SK-N-SH (cell line): ENCODE measurements around the gene ZNF511. TPM values are rescaled to one million over a fixed set of nuclear protein-coding genes. Genes with fewer than 3 reads are reported as not detected.
A peak's percentile ranks its signal among the peaks of the same experiment; 100 is the strongest.

Experiments
- CTCF ChIA-PET: fragments of 300-600, 350-600 bp; formaldehyde crosslinking; extraction: SDS; loops from one replicate; lab custom pipeline; 2021; lab: Yijun Ruan, JAX
- POLR2A ChIA-PET: fragments of 350-600 bp; sonication (Branson Sonifier 250); formaldehyde crosslinking; extraction: SDS; loops from one replicate; lab custom pipeline; 2020; ENCODE audit warnings: antibody characterized with exemption, inconsistent platforms; lab: Yijun Ruan, JAX
- DNase-seq: peaks from one replicate; pipeline ENCODE4 v3.0.0; 2012
- H2AFZ ChIP-seq: fragments of 200-600 bp; sonication (generic); 2 replicates; pipeline ENCODE4 v1.8.1; 2016; ENCODE audit warnings: antibody characterized with exemption, mild to moderate bottlenecking, low read depth
- H3F3A ChIP-seq: fragments of 200-600 bp; sonication (generic); replicated peaks from 2 replicates; pipeline ENCODE3; 2016; ENCODE audit warnings: antibody characterized with exemption, mild to moderate bottlenecking; ENCODE audit not compliant: insufficient read depth
- H3K27ac ChIP-seq, 2 experiments: fragments of 200-500 bp in 1 of 2; fragments of 200-600 bp in 1 of 2; sonication (Bioruptor generic) in 1 of 2; sonication (generic), shearing (Covaris generic) in 1 of 2; 2 replicates each; pipeline versions ENCODE4 v1.5.1 to v1.6.1; 2014 to 2016; ENCODE audit warnings: low read depth in 2 of 2, inconsistent platforms in 1 of 2, low read length in 1 of 2, mild to moderate bottlenecking in 1 of 2, mixed read lengths in 1 of 2
- H3K27me3 ChIP-seq: fragments of 200-600 bp; sonication (generic), shearing (Covaris generic); 2 replicates; pipeline ENCODE4 v1.6.1; 2016; ENCODE audit warnings: mixed run types; ENCODE audit not compliant: insufficient read depth
- H3K36me3 ChIP-seq, 2 experiments: fragments of 200-500 bp in 1 of 2; fragments of 200-600 bp in 1 of 2; sonication (Bioruptor generic) in 1 of 2; sonication (generic) in 1 of 2; replicated peaks in 1 of 2; 2 replicates each; pipeline versions ENCODE3 to v1.5.1; 2014 to 2016; ENCODE audit warnings: low read length in 1 of 2, mild to moderate bottlenecking in 1 of 2; ENCODE audit not compliant: insufficient read depth in 2 of 2, control insufficient read depth in 1 of 2
- H3K4me1 ChIP-seq, 2 experiments: fragments of 200-500 bp in 1 of 2; fragments of 200-600 bp in 1 of 2; sonication (Bioruptor generic) in 1 of 2; sonication (generic), shearing (Covaris generic) in 1 of 2; 2 replicates each; pipeline versions ENCODE4 v1.5.1 to v1.6.1; 2014 to 2016; ENCODE audit warnings: low read depth in 1 of 2, low read length in 1 of 2, mixed run types in 1 of 2; ENCODE audit not compliant: insufficient read depth in 2 of 2, control insufficient read depth in 1 of 2
- H3K4me2 ChIP-seq: fragments of 200-600 bp; sonication (generic), shearing (Covaris generic); 2 replicates; pipeline ENCODE4 v1.6.1; 2017; ENCODE audit warnings: mixed run types
- H3K4me3 ChIP-seq, 2 experiments: fragments of 200-500 bp in 1 of 2; fragments of 200-600 bp in 1 of 2; sonication (Bioruptor generic) in 1 of 2; sonication (generic), shearing (Covaris generic) in 1 of 2; 2 replicates each; pipeline versions ENCODE4 v1.5.1 to v1.8.1; 2014 to 2016; ENCODE audit warnings: low read depth in 2 of 2, inconsistent platforms in 1 of 2, low read length in 1 of 2, mild to moderate bottlenecking in 1 of 2, mixed read lengths in 1 of 2, moderate library complexity in 1 of 2
- H3K79me2 ChIP-seq: fragments of 200-600 bp; sonication (generic); 2 replicates; pipeline ENCODE4 v1.8.1; 2017; ENCODE audit warnings: mild to moderate bottlenecking; ENCODE audit not compliant: insufficient read depth
- H3K9ac ChIP-seq: fragments of 200-600 bp; sonication (generic); 2 replicates; pipeline ENCODE4 v1.6.1; 2017; ENCODE audit warnings: mixed run types
- H3K9me2 ChIP-seq: fragments of 200-600 bp; sonication (generic); 2 replicates; pipeline ENCODE4 v1.6.1; 2017; ENCODE audit warnings: mixed run types
- H3K9me3 ChIP-seq: fragments of 200-600 bp; sonication (generic); 2 replicates; pipeline ENCODE4 v1.6.1; 2017; ENCODE audit warnings: mixed run types, mild to moderate bottlenecking, moderate library complexity
- H4K20me1 ChIP-seq: fragments of 200-600 bp; sonication (generic); 2 replicates; pipeline ENCODE4 v1.6.1; 2017; ENCODE audit warnings: mild to moderate bottlenecking, mixed run types; ENCODE audit not compliant: insufficient read depth
- CTCF ChIP-seq: fragments of 200-600 bp; sonication (generic); IDR thresholded peaks from 2 replicates; pipeline ENCODE4 v1.6.1; 2017; ENCODE audit warnings: antibody characterized with exemption, mild to moderate bottlenecking, moderate library complexity
- EZH2phosphoT487 ChIP-seq: fragments of 200-600 bp; sonication (generic); IDR thresholded peaks from 2 replicates; pipeline ENCODE4 v1.6.1; 2017; ENCODE audit warnings: low read depth, mixed run types, mild to moderate bottlenecking, antibody characterized with exemption, moderate library complexity, borderline replicate concordance
- FOSL2 ChIP-seq: IDR thresholded peaks from 2 replicates; pipeline ENCODE4 v1.4.0; 2012; ENCODE audit warnings: low read depth, mild to moderate bottlenecking, moderate library complexity, borderline replicate concordance
- FOXJ3 ChIP-seq: sonication (generic); formaldehyde crosslinking; IDR thresholded peaks from 2 replicates; pipeline ENCODE4 v1.5.1; 2020; ENCODE audit warnings: mild to moderate bottlenecking, missing genetic modification reagents
- FOXM1 ChIP-seq: IDR thresholded peaks from 2 replicates; pipeline ENCODE4 v1.4.0; 2012; ENCODE audit warnings: low read depth, mild to moderate bottlenecking
- GABPA ChIP-seq: IDR thresholded peaks from 2 replicates; pipeline ENCODE4 v1.4.0; 2012; ENCODE audit warnings: low read depth, mild to moderate bottlenecking
- GATA2 ChIP-seq: sonication (generic); formaldehyde crosslinking; IDR thresholded peaks from 2 replicates; pipeline ENCODE4 v1.5.0; 2020; ENCODE audit warnings: mild to moderate bottlenecking, missing genetic modification reagents
- JUND ChIP-seq: IDR thresholded peaks from 2 replicates; pipeline ENCODE4 v1.4.0; 2012
- MEF2A ChIP-seq: IDR thresholded peaks from 2 replicates; pipeline ENCODE4 v1.4.0; 2012; ENCODE audit warnings: low read depth, borderline replicate concordance
- MXI1 ChIP-seq: IDR thresholded peaks from 2 replicates; pipeline ENCODE4 v1.6.1; 2012; ENCODE audit warnings: mild to moderate bottlenecking, low read depth, low read length, improper control_type of control experiment
- NRF1 ChIP-seq: IDR thresholded peaks from 2 replicates; pipeline ENCODE4 v1.6.1; 2012; ENCODE audit warnings: low read depth, mild to moderate bottlenecking, low read length
- PBX3 ChIP-seq: IDR thresholded peaks from 2 replicates; pipeline ENCODE4; 2012
- RAD21 ChIP-seq: IDR thresholded peaks from 2 replicates; pipeline ENCODE4 v1.6.1; 2012; ENCODE audit warnings: mild to moderate bottlenecking, low read length
- REST ChIP-seq: IDR thresholded peaks from 2 replicates; pipeline ENCODE4 v1.6.1; 2012; ENCODE audit warnings: mild to moderate bottlenecking, low read depth, low read length, moderate library complexity
- TAF1 ChIP-seq: IDR thresholded peaks from 2 replicates; pipeline ENCODE4 v1.6.1; 2012; ENCODE audit warnings: low read depth, mild to moderate bottlenecking, low read length, moderate library complexity, borderline replicate concordance
- TCF12 ChIP-seq: IDR thresholded peaks from 2 replicates; pipeline ENCODE4 v1.4.0; 2012
- YY1 ChIP-seq: IDR thresholded peaks from 2 replicates; pipeline ENCODE4 v1.4.0; 2012; ENCODE audit warnings: low read depth, mild to moderate bottlenecking
- WGBS: methylation state at CpG from one replicate; pipeline ENCODE4 v1.1.6; 2017; ENCODE audit warnings: low lambda C conversion rate; 5-methylcytosine and 5-hydroxymethylcytosine counted together
- polyA plus RNA-seq, 3 experiments: library from polyadenylated mRNA; depleted of rRNA; stranded (reverse); fragments of >200 nt; gene quantifications; 2 replicates each; pipeline ENCODE4 v1.2.3, GENCODE V29; 2012
- TF ChIP-seq, protein P1 (sequence below): fragments of 150-350 bp; IDR thresholded peaks from 2 replicates; pipeline ENCODE4 v1.6.1; 2017; ENCODE audit warnings: antibody characterized with exemption, low read length, low read depth, borderline replicate concordance
- TF ChIP-seq, protein P2 (sequence below): IDR thresholded peaks from 2 replicates; pipeline ENCODE4 v1.4.0; 2012; ENCODE audit warnings: low read depth

ZNF511 gene
- polyA plus RNA-seq, 1 of the 3 experiments (the other 2 are of a cell fraction), result 62.3 TPM

- Histone ChIP-seq H2AFZ (no peak within 1 kb of the TSS), H3K36me3 (no peaks in the 10 kb centered on the region), H4K20me1 (no peaks in the 10 kb centered on the region), H3K27ac (no peak within 1 kb of the TSS), H3K4me2 (peak within 1 kb of the TSS; percentile 79), H3K9me3 (no peaks in the 10 kb centered on the region), H3K27me3 (peaks cover 66% of the 10 kb centered on the region), H3F3A (no peaks in the 10 kb centered on the region), H3K79me2 (no peaks in the 10 kb centered on the region), H3K9ac (no peak within 1 kb of the TSS), H3K4me3 (peak within 1 kb of the TSS in 1 of 2 experiments; percentile 46; a peak in 2 of 4 replicates), H3K9me2 (no peaks in the 10 kb centered on the region), H3K4me1 (peaks cover 0 to 2% of the 10 kb centered on the region in 2 experiments; a peak in 2 of 4 replicates)
- TF ChIP-seq FOXJ3 (CRISPR knock-in tag) (no peak), MEF2A (no peak), NRF1 (peak; percentile 60), EZH2phosphoT487 (0 out of 2 replicates have a peak, but pooled peaks have one; percentile 64)
- POLR2A ChIA-PET, result interaction anchor here (0.6 to 1.5 kb wide), 2 partner anchors 12 to 13 kb away, joined by 3 to 6 read pairs; no protein-coding TSS in a partner anchor
- DNase-seq, result peak; percentile 92
- CTCF ChIA-PET, result interaction anchor here (1.2 to 1.4 kb wide), 2 partner anchors 12 to 21 kb away, joined by 3 to 4 read pairs; partner anchors contain the start of gene FUOM
- WGBS, result 7% methylated on average over 26 of the region's 63 CpGs
Measured at GRCh38 chr10:133336577-133337369, 28.1 kb downstream of the ZNF511 start, which contains the start of gene CALY. Gene CALY (minus strand): TSS chr10:133336896. CDS start chr10:133328989, 7,907 bp downstream.

DNA sequence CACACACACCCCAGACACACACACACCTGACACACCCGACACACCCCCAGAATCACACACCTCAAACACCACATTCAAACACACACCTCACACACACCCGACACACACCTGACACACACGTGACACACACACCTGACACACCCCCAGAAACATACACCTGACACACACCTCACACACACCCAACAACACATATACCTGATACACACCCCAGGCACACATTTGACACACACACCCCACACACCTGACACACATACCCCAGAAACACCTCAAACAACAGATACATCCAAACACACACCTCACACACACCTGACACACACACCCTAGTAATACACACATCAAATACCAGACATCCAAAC is 28.6 kb downstream of the ZNF511 start:
- Histone ChIP-seq H3K4me3 (no peak overlapping the region), H3K36me3 (no peaks in the 10 kb centered on the region), H3K4me1 (peaks cover 0 to 2% of the 10 kb centered on the region in 2 experiments; a peak in 2 of 4 replicates), H3K4me2 (no peak overlapping the region), H3K9me2 (no peaks in the 10 kb centered on the region), H3K79me2 (no peaks in the 10 kb centered on the region), H3K9me3 (no peaks in the 10 kb centered on the region), H3K27ac (no peak overlapping the region), H3K9ac (no peak overlapping the region), H4K20me1 (no peaks in the 10 kb centered on the region), H3F3A (no peaks in the 10 kb centered on the region), H3K27me3 (peaks cover 66% of the 10 kb centered on the region), H2AFZ (no peak overlapping the region)
- WGBS, result 16% methylated on average over 3 of the region's 3 CpGs
- POLR2A ChIA-PET, result no interaction called here
- TF ChIP-seq TCF12, result no peak
- TF ChIP-seq TAF1, result no peak
- TF ChIP-seq FOXM1, result no peak
- no peak for TF ChIP-seq EZH2phosphoT487
- no peak for TF ChIP-seq FOSL2
- TF ChIP-seq, protein P1, sequence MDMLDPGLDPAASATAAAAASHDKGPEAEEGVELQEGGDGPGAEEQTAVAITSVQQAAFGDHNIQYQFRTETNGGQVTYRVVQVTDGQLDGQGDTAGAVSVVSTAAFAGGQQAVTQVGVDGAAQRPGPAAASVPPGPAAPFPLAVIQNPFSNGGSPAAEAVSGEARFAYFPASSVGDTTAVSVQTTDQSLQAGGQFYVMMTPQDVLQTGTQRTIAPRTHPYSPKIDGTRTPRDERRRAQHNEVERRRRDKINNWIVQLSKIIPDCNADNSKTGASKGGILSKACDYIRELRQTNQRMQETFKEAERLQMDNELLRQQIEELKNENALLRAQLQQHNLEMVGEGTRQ, result no peak
- TF ChIP-seq GATA2 (CRISPR knock-in tag), result no peak
- no peak for TF ChIP-seq PBX3
- no peak for TF ChIP-seq REST
- TF ChIP-seq, protein P2, sequence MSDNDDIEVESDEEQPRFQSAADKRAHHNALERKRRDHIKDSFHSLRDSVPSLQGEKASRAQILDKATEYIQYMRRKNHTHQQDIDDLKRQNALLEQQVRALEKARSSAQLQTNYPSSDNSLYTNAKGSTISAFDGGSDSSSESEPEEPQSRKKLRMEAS, result no peak
- no peak for TF ChIP-seq CTCF
- TF ChIP-seq YY1, result no peak
- TF ChIP-seq FOXJ3 (CRISPR knock-in tag), result no peak
- no peak for TF ChIP-seq GABPA
- no peak for TF ChIP-seq JUND
- TF ChIP-seq MXI1, result no peak
- TF ChIP-seq NRF1, result no peak
- no peak for TF ChIP-seq RAD21
- CTCF ChIA-PET, result no interaction called here
- DNase-seq, result no peak
